GM12878 (cell line): ENCODE data around the gene CDH4.

Experiments used
- EZH2 ChIP-seq: IDR thresholded peaks from 2 replicates; pipeline ENCODE4 v1.6.1; 2012; ENCODE audit warnings: low read depth, mild to moderate bottlenecking, control low read depth, inconsistent platforms, low read length, borderline replicate concordance; ENCODE audit not compliant: control insufficient read depth
- GATAD2B ChIP-seq: fragments of 450-650 bp; conservative IDR thresholded peaks from 2 replicates; pipeline ENCODE4 v1.6.1; 2017; ENCODE audit warnings: low read depth, mild to moderate bottlenecking, moderate library complexity
- KDM1A ChIP-seq: fragments of 200-600 bp; sonication (generic); IDR thresholded peaks from 2 replicates; pipeline ENCODE4 v1.6.1; 2016; ENCODE audit warnings: borderline replicate concordance
- PAX5 ChIP-seq: IDR thresholded peaks from 2 replicates; pipeline ENCODE4 v1.6.1; 2011; ENCODE audit warnings: low read depth, low read length, borderline replicate concordance
- SIX5 ChIP-seq: IDR thresholded peaks from 2 replicates; pipeline ENCODE4 v1.6.1; 2011; ENCODE audit warnings: mild to moderate bottlenecking, low read depth, low read length, moderate library complexity; ENCODE audit not compliant: severe bottlenecking
- SPI1 ChIP-seq: IDR thresholded peaks from 2 replicates; pipeline ENCODE4 v1.6.1; 2011; ENCODE audit warnings: low read depth, mild to moderate bottlenecking, low read length, moderate library complexity, borderline replicate concordance; ENCODE audit not compliant: insufficient read depth
- TCF7 ChIP-seq: IDR thresholded peaks from 2 replicates; pipeline ENCODE4 v1.6.1; 2014; ENCODE audit warnings: antibody characterized with exemption, borderline replicate concordance
- ZNF207 ChIP-seq: fragments of 450-650 bp; IDR thresholded peaks from 2 replicates; pipeline ENCODE4 v1.6.1; 2014; ENCODE audit warnings: antibody characterized with exemption, mild to moderate bottlenecking, borderline replicate concordance
- ZSCAN29 ChIP-seq: fragments of 450-650 bp; IDR thresholded peaks from 2 replicates; pipeline ENCODE4 v1.6.1; 2017; ENCODE audit warnings: mild to moderate bottlenecking, moderate library complexity
- TF ChIP-seq, protein P1 (sequence below): fragments of 450-650 bp; IDR thresholded peaks from 2 replicates; pipeline ENCODE4 v1.6.1; 2017; ENCODE audit warnings: mild to moderate bottlenecking

GRCh38 chr20:61420781-61421180, 168.7 kb downstream of the CDH4 start:
- TF ChIP-seq, protein P1, sequence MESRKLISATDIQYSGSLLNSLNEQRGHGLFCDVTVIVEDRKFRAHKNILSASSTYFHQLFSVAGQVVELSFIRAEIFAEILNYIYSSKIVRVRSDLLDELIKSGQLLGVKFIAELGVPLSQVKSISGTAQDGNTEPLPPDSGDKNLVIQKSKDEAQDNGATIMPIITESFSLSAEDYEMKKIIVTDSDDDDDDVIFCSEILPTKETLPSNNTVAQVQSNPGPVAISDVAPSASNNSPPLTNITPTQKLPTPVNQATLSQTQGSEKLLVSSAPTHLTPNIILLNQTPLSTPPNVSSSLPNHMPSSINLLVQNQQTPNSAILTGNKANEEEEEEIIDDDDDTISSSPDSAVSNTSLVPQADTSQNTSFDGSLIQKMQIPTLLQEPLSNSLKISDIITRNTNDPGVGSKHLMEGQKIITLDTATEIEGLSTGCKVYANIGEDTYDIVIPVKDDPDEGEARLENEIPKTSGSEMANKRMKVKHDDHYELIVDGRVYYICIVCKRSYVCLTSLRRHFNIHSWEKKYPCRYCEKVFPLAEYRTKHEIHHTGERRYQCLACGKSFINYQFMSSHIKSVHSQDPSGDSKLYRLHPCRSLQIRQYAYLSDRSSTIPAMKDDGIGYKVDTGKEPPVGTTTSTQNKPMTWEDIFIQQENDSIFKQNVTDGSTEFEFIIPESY = no peak
- TF ChIP-seq GATAD2B = no peak
- TF ChIP-seq SPI1 = no peak
- no peak for TF ChIP-seq ZSCAN29
- no peak for TF ChIP-seq PAX5
- no peak for TF ChIP-seq TCF7
- no peak for TF ChIP-seq ZNF207
- no peak for TF ChIP-seq SIX5
- TF ChIP-seq KDM1A = no peak
- TF ChIP-seq EZH2 = no peak
